ENCODE results near the gene CHST10. TPM values are rescaled to one million over a fixed set of nuclear protein-coding genes. Genes with fewer than 3 reads are reported as not detected.

CHST10 gene
- total and polyA plus RNA-seq, 2 donors (not counting 3 experiments of a cell fraction or from before 2014, with no cell fraction given): 11.1 to 12.3 TPM

DNA sequence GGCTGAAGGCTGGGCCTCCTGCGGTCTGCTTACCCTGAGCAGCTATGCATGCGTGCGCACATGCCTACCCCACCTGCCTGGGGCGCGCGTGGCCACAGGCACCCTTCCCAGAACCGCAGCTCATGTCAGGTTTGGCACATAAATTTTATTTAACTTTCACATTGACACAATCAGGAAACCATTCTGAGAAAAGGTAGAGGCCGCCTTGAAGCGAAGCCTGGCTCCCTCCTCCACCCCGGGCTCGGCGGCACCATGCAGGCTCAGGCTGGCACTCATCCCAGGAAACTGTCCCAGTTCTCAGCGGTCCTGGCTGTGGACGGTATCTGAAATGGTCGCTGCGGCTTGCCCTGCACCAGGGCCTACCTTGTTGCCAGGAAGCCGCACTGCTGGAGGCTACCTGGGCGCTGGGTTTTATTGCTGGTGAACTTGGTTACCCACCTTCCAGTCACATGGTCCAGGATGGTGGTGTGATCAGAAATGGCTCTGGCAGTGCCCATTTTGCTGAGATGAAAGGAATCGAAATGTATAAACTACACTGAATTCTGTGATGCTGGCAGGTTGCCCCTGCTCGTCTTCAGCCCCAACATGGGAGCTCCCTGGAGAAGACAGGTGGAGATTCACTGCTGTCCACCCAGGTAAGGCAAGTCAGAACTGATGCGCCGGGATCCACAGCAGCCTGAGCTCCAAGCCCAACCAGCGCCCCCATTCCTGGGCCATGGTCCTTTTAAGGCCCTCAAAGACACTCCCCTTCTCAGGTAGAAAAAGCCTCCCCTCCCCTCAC lies 25.5 kb downstream of the CHST10 start:
- no peak overlapping the region for H3K4me3 ChIP-seq (replicated peaks in 1 of 3; ENCODE audit: insufficient read depth in 1 of 3, low read depth in 1 of 3, low read length in 3 of 3)
- ChIA-PET CTCF (interaction anchor here (0.7 to 5.2 kb wide), 3 partner anchors 11 to 129 kb away, joined by 3 to 44 read pairs (median 30); no protein-coding TSS in a partner anchor), POLR2A (no interaction called here)
- no peaks in the 10 kb centered on the region for H3K9me3 ChIP-seq (replicated peaks; ENCODE audit: control insufficient read depth, insufficient read depth, low read length)
- no TSS peak for BruUV-seq (replicated peaks)
- dilution Hi-C loops (cut with MboI; ENCODE audit: extremely low pct_ligation_motif_present, low sequenced_read_pairs): no loop called here
- H3K79me2 ChIP-seq (ENCODE audit: control insufficient read depth, insufficient read depth, low read length): no peaks in the 10 kb centered on the region
- H3K4me1 ChIP-seq (ENCODE audit: control insufficient read depth, extremely low read depth, insufficient read depth, low read length): no peaks in the 10 kb centered on the region
- no peak for TF ChIP-seq EZH2 (IDR thresholded peaks at IDR 0.05; ENCODE audit: borderline replicate concordance, low read depth, low read length, severe bottlenecking)
- TF ChIP-seq, protein P1, sequence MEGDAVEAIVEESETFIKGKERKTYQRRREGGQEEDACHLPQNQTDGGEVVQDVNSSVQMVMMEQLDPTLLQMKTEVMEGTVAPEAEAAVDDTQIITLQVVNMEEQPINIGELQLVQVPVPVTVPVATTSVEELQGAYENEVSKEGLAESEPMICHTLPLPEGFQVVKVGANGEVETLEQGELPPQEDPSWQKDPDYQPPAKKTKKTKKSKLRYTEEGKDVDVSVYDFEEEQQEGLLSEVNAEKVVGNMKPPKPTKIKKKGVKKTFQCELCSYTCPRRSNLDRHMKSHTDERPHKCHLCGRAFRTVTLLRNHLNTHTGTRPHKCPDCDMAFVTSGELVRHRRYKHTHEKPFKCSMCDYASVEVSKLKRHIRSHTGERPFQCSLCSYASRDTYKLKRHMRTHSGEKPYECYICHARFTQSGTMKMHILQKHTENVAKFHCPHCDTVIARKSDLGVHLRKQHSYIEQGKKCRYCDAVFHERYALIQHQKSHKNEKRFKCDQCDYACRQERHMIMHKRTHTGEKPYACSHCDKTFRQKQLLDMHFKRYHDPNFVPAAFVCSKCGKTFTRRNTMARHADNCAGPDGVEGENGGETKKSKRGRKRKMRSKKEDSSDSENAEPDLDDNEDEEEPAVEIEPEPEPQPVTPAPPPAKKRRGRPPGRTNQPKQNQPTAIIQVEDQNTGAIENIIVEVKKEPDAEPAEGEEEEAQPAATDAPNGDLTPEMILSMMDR (IDR thresholded peaks at IDR 0.05; ENCODE audit: extremely low read depth in 1 of 2, insufficient read depth in 1 of 2, low read depth in 1 of 2, low read length in 2 of 2): no peak
- no peak for TF ChIP-seq MYC (IDR thresholded peaks at IDR 0.05; ENCODE audit: low read depth, low read length)
- TF ChIP-seq FOS (IDR thresholded peaks at IDR 0.05; ENCODE audit: borderline replicate concordance, insufficient read depth, low read length): no peak
- TF ChIP-seq POLR2A (IDR thresholded peaks at IDR 0.05; ENCODE audit: low read depth, low read length): no peak
- TF ChIP-seq POLR2AphosphoS5 (IDR thresholded peaks at IDR 0.05; ENCODE audit: insufficient read depth, low read depth, low read length): no peak
- TF ChIP-seq JUN (IDR thresholded peaks at IDR 0.05; ENCODE audit: borderline replicate concordance, insufficient read depth, insufficient read length, low read depth): no peak
- no peak for TF ChIP-seq GATA2 (IDR thresholded peaks at IDR 0.05; ENCODE audit: insufficient read depth, insufficient read length, low read depth, low read length)
- TF ChIP-seq, protein P2, sequence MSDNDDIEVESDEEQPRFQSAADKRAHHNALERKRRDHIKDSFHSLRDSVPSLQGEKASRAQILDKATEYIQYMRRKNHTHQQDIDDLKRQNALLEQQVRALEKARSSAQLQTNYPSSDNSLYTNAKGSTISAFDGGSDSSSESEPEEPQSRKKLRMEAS (IDR thresholded peaks at IDR 0.05; ENCODE audit: insufficient read depth, insufficient read length): no peak
- H3K36me3 ChIP-seq (ENCODE audit: control insufficient read depth in 2 of 2, extremely low read depth in 1 of 2, insufficient read depth in 2 of 2, low read length in 2 of 2): no peaks in the 10 kb centered on the region
- intact Hi-C loops (cut with micrococcal nuclease): no loop called here
- H3K9ac ChIP-seq (replicated peaks; ENCODE audit: extremely low read depth, insufficient read depth, low read length): no peak overlapping the region
- DNase-seq (ENCODE audit: low read depth, low spot score) (no peak), FAIRE-seq (no peak)
- H3K9me1 ChIP-seq (replicated peaks; ENCODE audit: control insufficient read depth, extremely low read depth, insufficient read depth, low read length): no peaks in the 10 kb centered on the region
- no peak overlapping the region for H3K27ac ChIP-seq (ENCODE audit: insufficient read depth, low read depth, low read length)
- no peak overlapping the region for H2AFZ ChIP-seq (ENCODE audit: low read depth, low read length)
- H3K4me2 ChIP-seq (ENCODE audit: insufficient read depth, low read length): no peak overlapping the region
- H3K27me3 ChIP-seq (ENCODE audit: control insufficient read depth in 2 of 2, insufficient read depth in 2 of 2, low read length in 2 of 2): no peaks in the 10 kb centered on the region
- H4K20me1 ChIP-seq (replicated peaks; ENCODE audit: control insufficient read depth, extremely low read depth, insufficient read depth, low read length): no peaks in the 10 kb centered on the region

All from endothelial cell of umbilical vein (primary cell).